HG03571 (cell line): Measurements from ENCODE around the gene SORD.
"Not testable (repeated sequence)": the region's sequence is repeated elsewhere in the genome, so short reads cannot be mapped to it uniquely, and the experiment has no call there.

Experiments
- ATAC-seq: cut with Tn5 transposase; IDR thresholded peaks from one replicate; pipeline ENCODE4 v1.9.1; 2021; ENCODE audit not compliant: unreplicated experiment

Gene SORD

GRCh38 chr15:45058690-45059675, 36.0 kb downstream of the SORD start:
- not testable (repeated sequence) for ATAC-seq

GRCh38 chr15:45062301-45062700, 39.3 kb downstream of the SORD start:
- not testable (repeated sequence) for ATAC-seq

- no peak for ATAC-seq
Measured at GRCh38 chr15:45064386-45064785, 41.4 kb downstream of the SORD start.

- not testable (repeated sequence) for ATAC-seq
Measured at GRCh38 chr15:45069942-45070360, 47.0 kb downstream of the SORD start.

GRCh38 chr15:45073602-45074001, 50.6 kb downstream of the SORD start:
- ATAC-seq: not testable (repeated sequence)

GRCh38 chr15:45075440-45076320, 52.7 kb downstream of the SORD start:
- ATAC-seq: not testable (repeated sequence)

- not testable (repeated sequence) for ATAC-seq
Measured at GRCh38 chr15:45077391-45077790, 54.4 kb downstream of the SORD start.

GRCh38 chr15:45079201-45079600, 56.2 kb downstream of the SORD start:
- not testable (repeated sequence) for ATAC-seq

- not testable (repeated sequence) for ATAC-seq
Measured at GRCh38 chr15:45079628-45080246, 56.7 kb downstream of the SORD start.

GRCh38 chr15:45080593-45080992, 57.6 kb downstream of the SORD start:
- not testable (repeated sequence) for ATAC-seq

- ATAC-seq: not testable (repeated sequence)
Measured at GRCh38 chr15:45082412-45082811, 59.4 kb downstream of the SORD start.

GRCh38 chr15:45083223-45083622, 60.2 kb downstream of the SORD start:
- ATAC-seq: no peak

- ATAC-seq: no peak
Measured at GRCh38 chr15:45084163-45084562, 61.2 kb downstream of the SORD start.

GRCh38 chr15:45087513-45087912, 64.5 kb downstream of the SORD start:
- ATAC-seq: no peak

GRCh38 chr15:45088801-45089711, 66.1 kb downstream of the SORD start:
- ATAC-seq: no peak

GRCh38 chr15:45089712-45090373, 66.8 kb downstream of the SORD start:
- ATAC-seq: no peak

- no peak for ATAC-seq
Measured at GRCh38 chr15:45091161-45091560, 68.2 kb downstream of the SORD start.

GRCh38 chr15:45091576-45091975, 68.6 kb downstream of the SORD start:
- ATAC-seq: no peak

- ATAC-seq: no peak
Measured at GRCh38 chr15:45093013-45093412, 70.0 kb downstream of the SORD start.
